Hematopoietic multipotent progenitor cell treated with erythropoietin and hydrocortisone succinate and interleukin-3 and kit ligand, for 17 days (in vitro differentiated cells): ENCODE results near the gene MAP3K6.
"Not testable (repeated sequence)": the region's sequence is repeated elsewhere in the genome, so short reads cannot be mapped to it uniquely, and the experiment has no call there.

Experiments
- DNase-seq: peaks from one replicate; pipeline ENCODE4 v3.0.0-alpha.2; 2015; ENCODE audit warnings: low spot score

Gene MAP3K6

DNA sequence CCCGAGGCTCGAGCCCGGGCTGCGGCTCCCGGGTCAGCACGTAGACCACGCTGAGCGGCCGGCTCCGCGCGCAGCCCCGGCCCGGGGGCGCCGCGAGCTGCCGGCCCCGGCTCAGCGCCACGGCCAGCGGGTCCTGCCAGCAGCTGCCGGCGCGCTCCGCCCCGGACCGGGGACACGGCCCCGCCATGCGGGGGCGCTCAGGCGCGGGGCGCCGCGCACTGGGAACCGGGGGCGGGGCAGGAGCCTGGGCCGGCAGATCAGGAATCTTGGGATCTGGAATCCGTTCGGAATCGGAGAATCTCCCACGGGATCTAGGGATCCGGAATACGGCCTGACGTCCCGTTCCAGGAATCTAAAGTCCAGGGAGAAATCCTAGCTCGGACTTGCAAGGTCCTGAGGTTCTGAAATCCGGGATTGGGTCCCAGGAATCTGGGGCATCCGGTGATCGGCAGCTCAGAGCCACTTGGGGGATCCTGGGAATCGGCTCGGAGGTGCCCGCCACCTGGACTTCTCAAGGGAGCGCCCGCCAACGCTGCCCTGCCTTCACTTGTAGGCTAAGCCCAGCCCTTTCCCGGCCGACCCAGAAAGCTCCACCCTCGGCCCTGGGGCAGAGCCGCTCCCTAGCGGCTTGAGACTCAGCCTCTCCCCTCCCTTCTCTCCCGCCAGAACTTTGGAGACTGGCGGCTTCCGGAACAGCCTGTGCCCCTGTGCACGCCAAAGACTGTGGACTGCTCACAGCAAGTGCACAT lies at the start of gene MAP3K6:
MAP3K6 (minus strand) TSS at position 551 of the 749 bp plus-strand sequence; CDS start at position 187, 364 bp downstream.
- peak; percentile 51 for DNase-seq

DNA sequence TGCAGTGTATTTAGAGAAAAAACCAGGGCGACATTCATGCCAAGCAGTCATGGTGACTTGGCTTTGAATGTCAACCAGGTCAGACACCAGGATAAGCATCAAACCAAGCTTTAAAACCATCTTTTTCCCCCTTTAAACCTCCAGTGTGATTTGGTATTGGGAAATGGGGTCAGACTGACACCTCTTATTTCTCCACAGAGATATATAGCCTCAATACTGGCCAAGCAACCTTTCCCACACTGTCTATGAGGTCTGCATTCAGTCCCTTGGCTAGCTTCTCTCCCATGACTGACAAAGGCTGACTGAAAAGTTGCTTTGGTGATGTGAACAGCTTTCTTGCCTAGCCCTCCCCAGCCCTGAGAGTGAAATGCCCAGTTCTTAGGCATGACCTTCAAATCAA lies 47.3 kb upstream of the MAP3K6 start:
- no peak for DNase-seq

GRCh38 chr1:27413004-27413403 lies 46.2 kb upstream of the MAP3K6 start:
- DNase-seq = no peak

GRCh38 chr1:27412502-27412901 lies 45.7 kb upstream of the MAP3K6 start:
- DNase-seq = no peak

DNA sequence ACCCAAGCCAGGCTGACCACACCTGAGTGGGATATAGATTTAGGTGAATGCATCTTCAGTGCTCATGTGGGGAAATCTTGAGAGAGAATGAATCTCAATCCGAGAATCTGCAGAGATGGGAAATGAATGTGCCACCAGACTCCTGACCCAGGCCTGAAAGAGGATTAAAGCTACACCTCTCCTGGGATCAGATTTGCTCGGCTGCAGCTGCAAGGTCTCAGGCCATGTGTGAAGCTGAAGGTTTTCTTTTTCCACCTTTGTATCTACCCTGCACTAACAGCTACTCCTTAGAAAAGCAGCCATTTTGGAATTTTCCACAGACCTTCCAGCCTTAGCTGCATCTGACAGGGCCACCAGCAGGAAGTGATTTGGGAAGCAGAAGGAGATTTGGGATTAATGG lies 43.9 kb upstream of the MAP3K6 start:
- DNase-seq = no peak

DNA sequence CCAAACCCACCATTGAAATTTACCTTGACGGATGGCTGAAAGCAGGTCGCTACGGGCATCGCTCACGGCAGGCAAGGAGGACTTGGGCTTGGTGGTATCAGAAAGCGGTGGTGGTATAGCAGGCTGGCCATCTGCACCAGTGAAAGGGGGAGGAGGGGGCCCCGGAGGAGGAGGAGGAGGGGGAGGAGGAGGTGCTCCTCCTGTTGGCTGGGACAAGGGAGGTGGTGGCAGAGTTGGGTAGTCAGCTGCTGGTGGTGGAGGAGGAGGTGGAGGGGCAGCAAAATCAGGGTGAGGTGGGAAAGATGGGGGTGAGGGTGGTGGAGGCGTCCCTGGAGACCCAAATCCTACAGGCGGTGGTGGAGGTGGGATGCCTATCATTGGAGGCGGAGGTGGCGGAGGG lies 42.9 kb upstream of the MAP3K6 start:
- DNase-seq = no peak

GRCh38 chr1:27408151-27408550 lies 41.4 kb upstream of the MAP3K6 start:
- DNase-seq = no peak

- not testable (repeated sequence) for DNase-seq
These were observed 40.0 kb upstream of the MAP3K6 start for GRCh38 chr1:27406791-27407190.

GRCh38 chr1:27406362-27406680 lies 39.6 kb upstream of the MAP3K6 start:
- DNase-seq = no peak

DNA sequence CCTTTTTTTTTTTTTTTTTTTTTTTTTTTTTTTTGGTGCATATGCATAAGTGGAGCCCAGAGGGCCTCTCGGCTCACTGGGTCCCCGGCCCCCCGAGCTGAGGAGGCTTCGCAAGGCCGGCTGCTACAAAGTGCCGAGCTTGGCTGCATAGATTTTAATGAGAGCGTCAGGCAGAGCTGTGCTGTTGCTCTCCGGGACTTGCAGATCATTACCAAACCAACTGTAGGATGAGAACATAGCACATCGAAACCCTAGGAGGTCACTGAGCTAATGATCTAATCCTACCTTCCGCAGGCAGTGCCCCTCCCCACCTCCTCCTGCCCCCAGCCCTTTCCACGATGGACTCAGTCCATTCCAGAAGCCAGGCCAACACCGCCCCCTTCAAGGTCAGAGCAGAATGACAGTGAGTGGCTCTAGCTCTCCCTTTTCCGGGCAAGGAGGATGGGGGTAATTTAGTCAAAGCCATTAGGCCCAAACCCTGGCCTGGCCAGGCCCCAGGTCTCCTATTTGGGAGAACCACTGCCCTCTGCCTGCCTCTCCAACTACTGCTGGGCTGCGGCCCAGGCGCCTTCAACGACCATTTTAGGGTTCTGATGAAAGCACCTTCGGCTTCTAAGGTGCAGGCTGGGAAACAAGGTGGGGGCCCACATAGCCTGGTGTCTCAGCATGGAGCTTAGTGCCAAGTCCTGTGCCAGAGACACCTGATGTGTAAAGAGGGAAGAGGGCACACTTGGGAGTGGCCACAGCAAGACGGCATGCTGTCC lies 39.0 kb upstream of the MAP3K6 start:
- DNase-seq = not testable (repeated sequence)

DNA sequence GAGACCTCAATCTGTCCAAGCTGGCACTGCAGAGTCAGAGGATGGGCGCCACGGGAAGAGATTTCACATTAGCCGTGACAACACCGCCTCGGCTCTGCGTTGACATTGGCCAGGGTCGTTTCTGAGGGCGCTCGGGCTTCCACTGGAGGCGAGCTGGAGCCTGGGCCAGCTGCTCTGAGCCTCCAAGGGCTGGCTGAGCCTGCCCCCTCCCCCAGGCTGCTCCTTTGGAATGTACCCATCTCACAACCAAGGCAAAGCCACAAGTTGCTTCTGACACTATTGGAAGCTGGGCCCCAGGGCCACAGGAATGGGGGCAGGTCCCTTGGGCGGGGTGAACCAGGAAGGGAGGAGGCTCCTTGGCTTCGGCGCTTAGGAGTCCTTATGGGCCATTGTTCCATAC lies 38.3 kb upstream of the MAP3K6 start:
- DNase-seq = no peak

DNA sequence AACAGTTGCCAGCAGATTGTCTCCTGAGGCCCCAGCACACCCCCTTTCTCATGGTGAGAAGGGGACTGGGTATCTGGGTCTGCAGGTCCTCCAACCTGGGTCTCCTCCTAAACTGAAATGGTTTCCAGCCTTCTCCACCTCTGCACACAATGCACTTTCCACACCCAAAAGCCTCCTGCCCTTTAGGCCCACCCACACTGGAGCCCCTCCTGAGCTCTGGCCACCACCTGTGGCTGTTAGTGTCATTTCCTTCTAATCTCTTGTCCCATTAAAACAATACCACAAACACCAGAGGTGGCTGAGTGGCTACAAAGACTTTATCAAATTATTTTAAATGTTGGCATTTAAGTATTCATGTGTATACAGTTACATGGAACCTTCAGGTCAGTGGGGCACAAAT lies 37.2 kb upstream of the MAP3K6 start:
- DNase-seq = no peak

DNA sequence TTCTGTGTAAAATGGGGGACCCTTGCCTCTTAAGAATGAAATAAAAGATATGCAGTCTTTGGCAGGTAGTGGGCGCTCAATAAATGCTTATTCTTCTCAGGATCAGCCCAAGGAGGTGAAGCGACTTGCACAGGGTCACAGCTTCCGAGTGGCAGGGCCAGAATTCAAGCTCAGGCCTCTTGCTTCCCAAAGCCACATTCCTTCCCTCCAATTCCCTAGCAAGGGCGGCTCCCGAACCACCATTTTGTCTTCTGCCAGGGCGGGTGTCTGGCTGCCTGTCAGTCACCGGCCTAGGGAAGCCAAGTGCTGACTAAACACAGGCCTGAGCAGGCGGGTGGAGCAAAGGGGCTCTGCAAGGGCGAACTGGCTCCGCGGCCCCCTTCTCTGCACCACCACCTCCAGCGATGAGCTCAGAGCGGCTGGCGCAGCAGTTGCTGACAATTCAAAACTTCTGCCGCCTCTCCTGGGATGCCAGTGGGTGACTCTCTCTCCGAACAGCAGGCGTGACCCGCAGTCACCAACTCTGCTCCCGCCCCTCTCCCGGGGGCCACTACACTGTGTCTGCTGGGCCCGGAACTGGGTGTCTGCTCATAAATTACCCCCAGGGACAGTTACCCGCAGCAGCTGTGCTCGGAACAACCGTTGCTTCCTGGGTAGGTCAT lies 36.4 kb upstream of the MAP3K6 start:
- peak; percentile 18 for DNase-seq

DNA sequence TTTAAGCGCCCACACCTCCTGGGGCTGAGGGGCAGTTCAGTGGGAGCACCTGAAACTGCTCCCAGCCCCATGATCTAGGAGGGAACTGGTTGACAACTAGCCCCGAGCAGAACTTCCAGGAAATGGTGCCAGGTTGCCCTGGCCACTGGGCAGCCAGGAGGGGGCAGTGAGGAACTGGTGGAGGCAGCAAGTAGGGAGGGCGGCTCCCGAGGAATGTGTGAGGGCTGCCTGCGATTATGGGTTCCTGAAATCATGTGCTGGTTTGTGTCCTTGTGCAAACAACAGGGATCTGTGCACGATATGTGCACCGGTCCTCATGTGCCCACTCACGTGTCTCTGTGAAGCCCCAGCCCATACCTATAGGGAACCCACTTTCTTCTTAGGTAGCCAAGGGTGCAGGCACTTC lies 35.6 kb upstream of the MAP3K6 start:
- peak; percentile 39 for DNase-seq

GRCh38 chr1:27400963-27401341 lies 34.2 kb upstream of the MAP3K6 start:
- DNase-seq = no peak

GRCh38 chr1:27400082-27400962 lies 33.6 kb upstream of the MAP3K6 start:
- DNase-seq = no peak

GRCh38 chr1:27399251-27400025 lies 32.7 kb upstream of the MAP3K6 start:
- DNase-seq = no peak

GRCh38 chr1:27398405-27399149 lies 31.8 kb upstream of the MAP3K6 start:
- DNase-seq = no peak

DNA sequence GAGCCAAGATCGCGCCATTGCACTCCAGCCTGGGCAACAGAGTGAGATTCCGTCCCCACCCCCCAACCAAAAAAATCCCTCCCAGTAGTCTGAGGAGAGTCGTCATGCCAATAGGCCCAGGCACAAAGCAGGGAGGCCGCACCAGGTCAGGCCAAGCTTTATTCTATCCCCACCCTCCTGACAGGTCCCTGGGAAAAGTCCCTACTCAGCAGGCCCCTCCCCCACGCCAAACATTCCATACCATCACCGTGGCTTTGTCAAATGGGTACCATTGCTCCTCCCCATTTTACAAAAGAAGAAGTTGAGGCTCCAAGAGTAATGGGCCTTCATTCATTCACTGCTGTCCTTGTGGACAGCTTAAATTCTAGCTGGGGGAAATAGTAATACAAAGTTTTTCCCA lies 31.0 kb upstream of the MAP3K6 start:
- no peak for DNase-seq

GRCh38 chr1:27397110-27397509 lies 30.3 kb upstream of the MAP3K6 start:
- no peak for DNase-seq
